GM10248 (cell line): ENCODE measurements around the gene ST3GAL3.

ENCODE experiments used
- CTCF ChIA-PET: fragments of 300-600 bp; sonication (Branson Sonifier 250); formaldehyde crosslinking; extraction: SDS; loops from one replicate; lab custom pipeline; 2021; ENCODE audit warnings: antibody characterized with exemption; lab: Yijun Ruan, JAX
- POLR2A ChIA-PET: fragments of 350-650 bp; sonication (Branson Sonifier 250); formaldehyde crosslinking; extraction: SDS; loops from one replicate; lab custom pipeline; 2020; ENCODE audit warnings: antibody characterized with exemption; lab: Yijun Ruan, JAX
- DNase-seq: peaks from one replicate; pipeline ENCODE4 v3.0.0; 2012; ENCODE audit errors: extremely low spot score
- TF ChIP-seq, protein P1 (sequence below): IDR thresholded peaks from 2 replicates; pipeline ENCODE4 v1.5.1; 2012; ENCODE audit warnings: mild to moderate bottlenecking, low read depth; ENCODE audit errors: extremely low read depth, missing control alignments, control extremely low read depth

The ST3GAL3 gene

DNA sequence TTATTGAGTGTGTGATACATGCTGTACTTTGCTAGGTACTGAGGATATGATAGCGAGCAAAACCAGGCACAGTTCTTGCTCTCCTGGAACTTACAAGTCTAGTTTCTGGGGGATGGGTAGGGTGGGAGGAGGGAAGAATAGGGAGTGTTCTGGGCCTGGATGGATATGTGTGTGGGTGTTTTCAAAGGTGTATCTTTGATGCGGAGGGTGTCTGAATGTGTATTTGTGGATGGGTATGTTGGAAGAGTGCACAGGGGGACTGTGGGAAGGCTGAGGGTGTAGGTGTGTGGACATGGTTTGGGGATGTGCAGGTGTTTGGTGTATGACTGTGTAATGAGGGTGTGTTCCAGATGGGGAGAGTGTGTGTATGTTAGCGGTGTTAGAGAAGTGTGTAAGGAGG is 258.0 kb downstream of the ST3GAL3 start:
- ChIA-PET CTCF (interaction anchor here (1.2 kb wide), 1 partner anchor 12 kb away, joined by 3 read pairs; no protein-coding TSS in a partner anchor), POLR2A (no interaction called here)
- TF ChIP-seq, protein P1, sequence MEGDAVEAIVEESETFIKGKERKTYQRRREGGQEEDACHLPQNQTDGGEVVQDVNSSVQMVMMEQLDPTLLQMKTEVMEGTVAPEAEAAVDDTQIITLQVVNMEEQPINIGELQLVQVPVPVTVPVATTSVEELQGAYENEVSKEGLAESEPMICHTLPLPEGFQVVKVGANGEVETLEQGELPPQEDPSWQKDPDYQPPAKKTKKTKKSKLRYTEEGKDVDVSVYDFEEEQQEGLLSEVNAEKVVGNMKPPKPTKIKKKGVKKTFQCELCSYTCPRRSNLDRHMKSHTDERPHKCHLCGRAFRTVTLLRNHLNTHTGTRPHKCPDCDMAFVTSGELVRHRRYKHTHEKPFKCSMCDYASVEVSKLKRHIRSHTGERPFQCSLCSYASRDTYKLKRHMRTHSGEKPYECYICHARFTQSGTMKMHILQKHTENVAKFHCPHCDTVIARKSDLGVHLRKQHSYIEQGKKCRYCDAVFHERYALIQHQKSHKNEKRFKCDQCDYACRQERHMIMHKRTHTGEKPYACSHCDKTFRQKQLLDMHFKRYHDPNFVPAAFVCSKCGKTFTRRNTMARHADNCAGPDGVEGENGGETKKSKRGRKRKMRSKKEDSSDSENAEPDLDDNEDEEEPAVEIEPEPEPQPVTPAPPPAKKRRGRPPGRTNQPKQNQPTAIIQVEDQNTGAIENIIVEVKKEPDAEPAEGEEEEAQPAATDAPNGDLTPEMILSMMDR = no peak
- DNase-seq = no peak

DNA sequence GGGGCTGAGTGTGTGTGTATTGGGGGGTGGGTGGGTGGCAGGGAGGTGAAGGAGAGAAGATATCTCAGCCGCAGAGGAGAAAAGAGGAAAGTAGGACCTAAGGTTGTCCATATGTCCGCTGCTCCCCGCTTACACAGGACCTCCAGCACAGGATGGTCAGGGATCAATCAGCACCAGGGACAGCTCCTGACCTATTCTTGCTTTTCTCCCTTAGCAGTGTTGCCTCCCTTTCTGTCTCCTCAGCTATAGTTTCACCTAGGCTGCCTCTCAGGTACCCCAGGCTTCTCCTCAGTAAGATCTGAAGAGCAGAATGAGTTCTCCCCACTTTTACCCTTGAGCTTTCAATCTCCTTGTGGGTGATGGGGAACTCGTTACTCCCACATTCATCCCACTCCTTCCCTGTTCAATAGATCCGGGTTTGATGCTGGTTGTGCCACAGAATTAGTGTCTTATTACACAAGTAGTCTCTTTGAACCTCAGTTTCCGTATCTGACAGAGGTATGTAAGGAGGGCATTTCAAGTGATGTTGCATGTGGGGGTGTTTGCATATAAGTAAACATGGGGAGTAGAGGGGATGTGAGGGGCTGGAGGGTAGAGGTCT is 261.1 kb downstream of the ST3GAL3 start:
- POLR2A ChIA-PET = no interaction called here
- no peak for DNase-seq
- CTCF ChIA-PET = interaction anchor here (1.5 to 4.9 kb wide), 5 partner anchors 10 to 34 kb away, joined by 3 to 21 read pairs (median 9); partner anchors contain the start of genes ARTN and IPO13
- TF ChIP-seq, protein P1 = no peak

DNA sequence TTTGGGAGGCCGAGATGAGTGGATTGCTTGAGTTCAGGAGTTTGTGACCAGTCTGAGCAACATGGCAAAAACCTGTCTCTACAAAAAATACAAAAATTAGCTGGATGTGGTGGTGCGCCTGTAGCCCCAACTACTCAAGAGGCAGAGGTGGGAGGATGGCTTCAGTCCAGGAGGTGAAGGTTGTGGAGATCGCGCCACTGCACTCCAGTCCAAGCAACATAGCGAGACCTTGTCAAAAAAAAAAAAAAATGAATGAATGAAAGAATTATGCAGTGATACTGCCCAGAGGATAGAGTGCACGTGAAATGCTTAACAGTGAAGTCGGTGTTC is 262.0 kb downstream of the ST3GAL3 start:
- ChIA-PET POLR2A (no interaction called here), CTCF (interaction anchor here (0.7 to 4.9 kb wide), 3 partner anchors 25 to 206 kb away, joined by 3 to 21 read pairs (median 9); partner anchors contain the start of gene ARTN)
- no peak for DNase-seq
- TF ChIP-seq, protein P1 = no peak

DNA sequence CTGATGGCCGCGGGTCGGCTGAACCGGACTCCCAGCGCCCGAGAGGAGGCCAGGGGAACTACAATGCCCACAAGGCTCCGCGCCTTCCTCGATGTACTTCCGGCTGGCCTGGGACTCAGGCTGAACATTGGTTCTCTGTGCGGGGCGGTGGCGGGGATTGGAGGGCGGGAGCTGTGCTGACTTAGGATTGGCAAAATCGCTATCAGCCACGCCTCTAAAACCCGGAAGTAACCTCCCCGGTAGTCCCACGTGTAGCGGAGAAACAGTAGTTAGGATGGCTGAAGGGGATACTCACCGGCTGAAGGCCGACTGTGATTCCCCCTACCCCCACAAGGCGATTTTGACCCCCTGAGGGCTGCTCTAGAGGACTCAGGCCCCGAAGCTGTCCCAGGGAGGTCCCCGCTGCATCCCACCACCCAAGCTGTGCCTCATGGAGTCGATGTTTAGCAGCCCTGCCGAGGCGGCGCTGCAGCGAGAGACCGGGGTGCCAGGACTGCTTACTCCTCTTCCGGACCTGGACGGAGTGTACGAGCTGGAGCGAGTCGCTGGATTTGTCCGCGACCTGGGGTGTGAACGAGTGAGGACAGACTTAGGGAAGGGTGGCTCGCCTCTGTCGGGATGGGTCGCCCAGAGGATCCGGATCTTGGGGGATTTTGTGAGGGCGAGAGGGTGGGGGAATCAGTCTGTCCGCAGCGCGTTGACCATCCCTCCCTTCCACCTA is 262.6 kb downstream of the ST3GAL3 start, which contains the start of gene DPH2:
TSS of gene DPH2 (plus strand) at position 265 of the 721 bp plus-strand sequence. CDS start at position 431, 166 bp downstream.
- peak; percentile 99 for DNase-seq
- CTCF ChIA-PET = interaction anchor here (0.7 to 4.9 kb wide), 4 partner anchors 20 to 206 kb away, joined by 3 to 21 read pairs (median 6); partner anchors contain the start of gene ARTN
- TF ChIP-seq, protein P1 = no peak
- POLR2A ChIA-PET = interaction anchor here (0.6 to 0.8 kb wide), 2 partner anchors 320 to 619 kb away, joined by 3 read pairs; partner anchors contain the start of gene KDM4A

DNA sequence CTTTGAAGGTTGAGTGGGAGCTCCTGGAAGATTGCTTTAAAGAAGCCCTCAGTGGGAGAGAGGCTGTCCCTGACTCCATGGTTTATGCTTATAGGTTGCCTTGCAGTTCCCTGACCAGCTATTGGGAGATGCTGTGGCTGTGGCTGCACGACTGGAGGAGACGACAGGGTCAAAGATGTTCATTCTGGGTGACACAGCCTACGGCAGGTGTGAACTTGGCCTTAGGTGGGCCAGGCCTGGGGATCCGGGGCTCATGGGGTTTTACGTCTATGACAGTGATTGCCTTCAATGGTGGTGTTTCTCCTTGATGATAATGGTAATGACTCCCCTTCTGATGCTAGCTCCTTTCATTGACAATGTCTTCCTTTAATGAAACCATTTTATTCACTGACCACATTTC is 263.2 kb downstream of the ST3GAL3 start:
- ChIA-PET CTCF (interaction anchor here (0.7 to 4.9 kb wide), 4 partner anchors 20 to 207 kb away, joined by 3 to 21 read pairs (median 6); partner anchors contain the start of gene ARTN), POLR2A (interaction anchor here (0.8 kb wide), 1 partner anchor 320 kb away, joined by 3 read pairs; the partner anchor contains the start of gene KDM4A)
- TF ChIP-seq, protein P1 = no peak
- no peak for DNase-seq

DNA sequence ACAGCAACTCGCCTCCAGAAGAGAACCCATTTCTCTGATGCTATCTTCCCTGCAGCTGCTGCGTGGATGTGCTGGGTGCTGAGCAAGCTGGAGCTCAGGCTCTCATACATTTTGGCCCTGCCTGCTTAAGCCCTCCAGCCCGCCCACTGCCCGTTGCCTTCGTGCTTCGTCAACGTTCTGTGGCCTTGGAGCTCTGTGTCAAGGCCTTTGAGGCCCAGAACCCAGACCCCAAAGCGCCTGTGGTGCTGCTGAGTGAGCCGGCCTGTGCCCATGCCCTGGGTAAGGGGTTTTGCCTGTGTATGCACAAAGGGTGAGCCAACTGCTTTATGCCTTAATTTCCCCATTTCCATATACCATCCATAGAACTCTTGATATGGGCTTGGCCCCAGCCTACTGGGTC is 263.6 kb downstream of the ST3GAL3 start:
- TF ChIP-seq, protein P1 = no peak
- POLR2A ChIA-PET = no interaction called here
- CTCF ChIA-PET = interaction anchor here (1.6 to 4.9 kb wide), 3 partner anchors 34 to 207 kb away, joined by 4 to 21 read pairs (median 9); partner anchors contain the start of gene ARTN
- no peak for DNase-seq
